ENCODE measurements around the gene GPR15. TPM values are rescaled to one million over a fixed set of nuclear protein-coding genes. Genes with fewer than 3 reads are reported as not detected.

GPR15 gene
- total RNA-seq, 1 donor from 2014 or later = 2.5 TPM

DNA sequence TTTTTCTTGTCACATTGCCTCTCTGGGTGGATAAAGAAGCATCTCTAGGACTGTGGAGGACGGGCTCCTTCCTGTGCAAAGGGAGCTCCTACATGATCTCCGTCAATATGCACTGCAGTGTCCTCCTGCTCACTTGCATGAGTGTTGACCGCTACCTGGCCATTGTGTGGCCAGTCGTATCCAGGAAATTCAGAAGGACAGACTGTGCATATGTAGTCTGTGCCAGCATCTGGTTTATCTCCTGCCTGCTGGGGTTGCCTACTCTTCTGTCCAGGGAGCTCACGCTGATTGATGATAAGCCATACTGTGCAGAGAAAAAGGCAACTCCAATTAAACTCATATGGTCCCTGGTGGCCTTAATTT, 478 bp downstream of the GPR15 start:
- TF ChIP-seq, protein P1, sequence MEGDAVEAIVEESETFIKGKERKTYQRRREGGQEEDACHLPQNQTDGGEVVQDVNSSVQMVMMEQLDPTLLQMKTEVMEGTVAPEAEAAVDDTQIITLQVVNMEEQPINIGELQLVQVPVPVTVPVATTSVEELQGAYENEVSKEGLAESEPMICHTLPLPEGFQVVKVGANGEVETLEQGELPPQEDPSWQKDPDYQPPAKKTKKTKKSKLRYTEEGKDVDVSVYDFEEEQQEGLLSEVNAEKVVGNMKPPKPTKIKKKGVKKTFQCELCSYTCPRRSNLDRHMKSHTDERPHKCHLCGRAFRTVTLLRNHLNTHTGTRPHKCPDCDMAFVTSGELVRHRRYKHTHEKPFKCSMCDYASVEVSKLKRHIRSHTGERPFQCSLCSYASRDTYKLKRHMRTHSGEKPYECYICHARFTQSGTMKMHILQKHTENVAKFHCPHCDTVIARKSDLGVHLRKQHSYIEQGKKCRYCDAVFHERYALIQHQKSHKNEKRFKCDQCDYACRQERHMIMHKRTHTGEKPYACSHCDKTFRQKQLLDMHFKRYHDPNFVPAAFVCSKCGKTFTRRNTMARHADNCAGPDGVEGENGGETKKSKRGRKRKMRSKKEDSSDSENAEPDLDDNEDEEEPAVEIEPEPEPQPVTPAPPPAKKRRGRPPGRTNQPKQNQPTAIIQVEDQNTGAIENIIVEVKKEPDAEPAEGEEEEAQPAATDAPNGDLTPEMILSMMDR (IDR thresholded peaks at IDR 0.05) = no peak
- no peak overlapping the region for H3K27ac ChIP-seq
- peak overlapping the region; percentile 6 for H3K4me3 ChIP-seq
- no peaks in the 10 kb centered on the region for H3K27me3 ChIP-seq
- no peaks in the 10 kb centered on the region for H3K36me3 ChIP-seq
- no peaks in the 10 kb centered on the region for H3K4me1 ChIP-seq
- DNase-seq = no peak
- no peak for ATAC-seq
- intact Hi-C loops (cut with DNase I) = no loop called here
- H3K9me3 ChIP-seq = no peaks in the 10 kb centered on the region

DNA sequence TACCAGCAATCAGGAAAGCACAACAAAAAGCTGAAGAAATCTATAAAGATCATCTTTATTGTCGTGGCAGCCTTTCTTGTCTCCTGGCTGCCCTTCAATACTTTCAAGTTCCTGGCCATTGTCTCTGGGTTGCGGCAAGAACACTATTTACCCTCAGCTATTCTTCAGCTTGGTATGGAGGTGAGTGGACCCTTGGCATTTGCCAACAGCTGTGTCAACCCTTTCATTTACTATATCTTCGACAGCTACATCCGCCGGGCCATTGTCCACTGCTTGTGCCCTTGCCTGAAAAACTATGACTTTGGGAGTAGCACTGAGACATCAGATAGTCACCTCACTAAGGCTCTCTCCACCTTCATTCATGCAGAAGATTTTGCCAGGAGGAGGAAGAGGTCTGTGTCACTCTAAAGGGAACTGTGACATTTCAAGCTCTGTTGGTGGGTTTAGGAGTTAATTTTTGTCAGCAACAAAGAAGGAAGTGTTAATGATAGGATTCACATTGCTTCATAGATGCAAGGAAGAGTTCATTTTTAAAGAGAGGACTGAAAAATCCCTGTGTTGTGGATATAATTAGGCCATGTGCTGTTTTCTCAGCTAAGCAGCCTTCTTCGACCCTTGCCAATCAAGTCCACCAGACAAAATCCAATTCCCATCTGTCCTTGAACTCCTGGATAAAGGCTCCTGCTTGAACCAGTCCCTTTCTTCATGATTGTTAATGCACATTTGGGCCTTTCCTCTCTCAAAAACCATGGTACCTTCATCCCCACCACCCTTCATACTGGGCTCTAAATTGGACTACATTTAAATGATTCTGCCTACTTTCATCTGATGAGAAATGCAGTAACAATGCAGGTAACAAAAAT, 1.2 kb downstream of the GPR15 start:
- DNase-seq = no peak
- TF ChIP-seq, protein P1 (IDR thresholded peaks at IDR 0.05) = no peak
- intact Hi-C loops (cut with DNase I) = no loop called here
- H3K4me3 ChIP-seq = peak overlapping the region; percentile 6
- H3K4me1 ChIP-seq = no peaks in the 10 kb centered on the region
- no peaks in the 10 kb centered on the region for H3K9me3 ChIP-seq
- H3K27ac ChIP-seq = no peak overlapping the region
- H3K27me3 ChIP-seq = no peaks in the 10 kb centered on the region
- no peaks in the 10 kb centered on the region for H3K36me3 ChIP-seq
- no peak for ATAC-seq

DNA sequence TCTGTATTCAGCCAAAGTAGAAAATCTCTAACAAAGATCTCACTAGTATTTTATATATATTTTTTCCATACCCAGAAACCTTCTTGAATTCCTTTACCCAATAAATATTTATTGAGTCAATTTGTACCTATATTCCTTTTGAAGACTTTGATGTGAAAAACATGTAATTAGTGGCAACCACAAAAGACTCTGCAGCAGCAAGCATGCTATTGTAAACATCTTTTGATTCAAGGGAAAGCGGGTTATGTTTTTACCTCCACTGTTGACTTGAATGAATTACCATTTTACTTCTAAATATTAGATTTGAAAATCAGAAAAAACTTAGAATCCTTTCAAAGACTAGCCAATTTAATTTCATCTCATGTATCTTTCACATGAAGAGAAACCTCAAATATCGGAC, 2.4 kb downstream of the GPR15 start:
- Histone ChIP-seq H3K36me3 (no peaks in the 10 kb centered on the region), H3K27me3 (no peaks in the 10 kb centered on the region), H3K27ac (no peak overlapping the region), H3K9me3 (no peaks in the 10 kb centered on the region), H3K4me1 (no peaks in the 10 kb centered on the region), H3K4me3 (peak overlapping the region; percentile 14)
- TF ChIP-seq, protein P1 (IDR thresholded peaks at IDR 0.05) = no peak
- no peak for DNase-seq
- intact Hi-C loops (cut with DNase I) = no loop called here
- ATAC-seq = no peak

DNA sequence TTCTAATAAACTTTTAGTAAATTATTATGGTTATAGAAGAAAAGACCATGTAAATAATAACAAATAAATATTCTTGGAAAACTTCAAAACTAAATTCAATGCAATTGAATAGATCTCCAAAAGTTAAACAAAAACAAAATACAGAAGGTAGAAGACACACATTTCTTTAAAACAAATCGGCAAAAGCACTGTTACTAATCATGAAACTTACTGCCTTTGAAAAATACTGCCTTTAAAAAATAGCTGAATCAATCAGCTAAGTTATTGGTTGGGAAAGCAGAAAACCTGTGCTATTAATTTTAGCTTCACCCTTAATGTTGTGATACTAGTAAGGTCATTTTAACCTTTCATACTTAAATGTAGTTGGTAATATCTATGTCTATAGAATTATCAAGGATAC, 3.0 kb downstream of the GPR15 start:
- H3K9me3 ChIP-seq = no peaks in the 10 kb centered on the region
- no peaks in the 10 kb centered on the region for H3K36me3 ChIP-seq
- TF ChIP-seq, protein P1 (IDR thresholded peaks at IDR 0.05) = no peak
- H3K27me3 ChIP-seq = no peaks in the 10 kb centered on the region
- intact Hi-C loops (cut with DNase I) = no loop called here
- DNase-seq (no peak), ATAC-seq (no peak)
- H3K4me1 ChIP-seq = no peaks in the 10 kb centered on the region
- no peak overlapping the region for H3K27ac ChIP-seq
- no peak overlapping the region for H3K4me3 ChIP-seq

DNA sequence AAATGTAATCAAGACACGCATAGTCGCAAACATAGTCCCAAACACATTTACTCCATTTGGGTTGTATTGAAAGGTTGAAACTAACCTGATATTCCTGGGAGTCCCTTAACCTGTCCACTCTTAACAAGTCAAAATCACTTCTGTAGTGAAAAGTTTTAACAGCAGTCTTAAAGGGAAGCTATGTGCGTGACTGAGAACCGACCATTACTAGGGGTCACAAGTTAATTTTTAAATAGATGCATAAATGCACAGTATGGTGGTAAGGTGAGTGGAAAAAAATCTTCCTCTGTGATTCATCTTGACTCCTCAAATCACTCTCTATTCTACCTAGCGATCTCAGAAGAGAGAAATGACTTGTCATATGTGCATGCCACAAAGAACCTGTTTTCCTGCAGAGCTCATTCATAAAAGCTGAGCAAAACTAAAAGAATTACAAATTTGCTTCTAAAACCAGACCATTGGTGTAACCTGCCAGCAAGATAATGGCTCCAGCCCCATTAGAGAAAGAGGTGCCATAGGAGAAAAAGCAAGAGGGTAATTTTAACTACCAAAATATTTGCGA, 4.8 kb downstream of the GPR15 start:
- Histone ChIP-seq H3K4me3 (no peak overlapping the region), H3K27me3 (no peaks in the 10 kb centered on the region), H3K27ac (no peak overlapping the region), H3K36me3 (no peaks in the 10 kb centered on the region), H3K9me3 (no peaks in the 10 kb centered on the region), H3K4me1 (no peaks in the 10 kb centered on the region)
- intact Hi-C loops (cut with DNase I) = no loop called here
- TF ChIP-seq, protein P1 (IDR thresholded peaks at IDR 0.05) = no peak
- DNase-seq (no peak), ATAC-seq (no peak)
